A549 treated with CpdA at 1 μM for 4 hours (cell line): ENCODE results near the gene PI3. TPM values are rescaled to one million over a fixed set of nuclear protein-coding genes. Genes with fewer than 3 reads are reported as not detected.

Experiments
- total RNA-seq: library from RNA; stranded (reverse); fragments of 200-300 nt; extraction: Qiagen RNA extraction; gene quantifications from 5 replicates; pipeline ENCODE4 v1.2.3, GENCODE V29; 2022; ENCODE audit warnings: low read depth

The PI3 gene, protein sequence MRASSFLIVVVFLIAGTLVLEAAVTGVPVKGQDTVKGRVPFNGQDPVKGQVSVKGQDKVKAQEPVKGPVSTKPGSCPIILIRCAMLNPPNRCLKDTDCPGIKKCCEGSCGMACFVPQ
- total RNA-seq = 1.9 to 3.2 TPM (median 2.4 TPM) in 5 replicates

DNA sequence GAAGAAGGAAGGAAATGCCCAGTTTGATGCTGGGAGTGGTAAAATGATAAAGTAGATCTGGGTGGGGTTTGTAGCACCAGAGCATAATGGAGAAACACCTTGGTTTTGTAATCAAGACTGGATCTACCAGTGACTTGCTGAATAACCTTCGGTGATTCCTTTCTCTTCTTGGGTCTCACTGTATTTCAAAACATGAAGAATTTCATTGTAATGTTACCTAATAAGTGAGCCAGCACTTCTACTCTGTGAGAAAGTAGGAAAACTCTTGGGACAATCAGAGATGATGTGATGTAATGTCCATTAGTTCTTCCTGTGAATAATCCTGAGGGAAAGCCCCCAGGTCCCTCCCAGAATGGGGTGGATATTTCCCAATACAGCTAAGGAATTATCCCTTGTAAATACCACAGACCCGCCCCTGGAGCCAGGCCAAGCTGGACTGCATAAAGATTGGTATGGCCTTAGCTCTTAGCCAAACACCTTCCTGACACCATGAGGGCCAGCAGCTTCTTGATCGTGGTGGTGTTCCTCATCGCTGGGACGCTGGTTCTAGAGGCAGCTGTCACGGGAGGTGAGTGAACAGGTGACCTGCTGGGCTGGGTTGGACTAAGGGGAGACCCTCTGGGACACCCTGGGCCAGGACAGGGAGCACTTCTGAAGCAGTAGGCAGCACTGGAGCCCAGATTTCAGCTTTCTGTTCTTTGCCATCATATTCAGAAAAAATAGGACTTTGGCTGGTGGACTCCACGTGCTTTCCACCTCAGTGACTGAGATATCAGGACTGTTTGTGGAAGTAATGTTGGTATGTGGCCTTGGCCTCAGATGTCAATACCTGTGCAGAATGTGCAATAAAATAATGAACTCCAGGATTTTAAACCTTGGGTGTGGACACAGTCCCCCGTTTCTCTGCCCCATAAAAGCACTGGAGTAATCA is at the start of gene PI3:
PI3 (plus strand) TSS at position 469 of the 931 bp plus-strand sequence; CDS start at position 490, 21 bp downstream.

GRCh38 chr20:45206725-45207124 is 32.0 kb downstream of the PI3 start, which contains the start of gene SEMG1:
Gene SEMG1, plus strand, starts transcription at chr20:45207033. Its CDS starts 21 bp downstream, at chr20:45207054.

DNA sequence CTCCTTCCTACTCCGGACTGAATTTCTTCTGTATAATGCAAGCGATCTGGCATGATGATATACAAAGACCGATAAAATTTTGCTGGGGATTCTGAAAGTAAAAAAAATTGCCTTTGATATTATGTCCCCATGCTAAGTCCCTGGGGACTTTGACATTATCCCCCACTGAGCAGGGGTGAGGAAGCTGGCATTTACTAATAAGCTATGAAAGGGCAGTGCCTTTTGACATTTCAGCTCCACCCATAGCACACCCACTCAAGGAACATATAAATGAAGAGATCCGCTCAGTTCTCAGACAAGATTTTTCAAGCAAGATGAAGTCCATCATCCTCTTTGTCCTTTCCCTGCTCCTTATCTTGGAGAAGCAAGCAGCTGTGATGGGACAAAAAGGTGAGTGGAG is 46.4 kb downstream of the PI3 start, which contains the start of gene SEMG2:
SEMG2 (plus strand) TSS at position 298 of the 400 bp plus-strand sequence; CDS start at position 315, 17 bp downstream.

Other genes starting within 250 kb of the PI3 start
- gene TOMM34, start 214.5 kb upstream of the PI3 start, total RNA-seq = 39.4 to 43.9 TPM (median 42.4 TPM) in 5 replicates
- gene STK4, start 208.4 kb upstream of the PI3 start, total RNA-seq = 11.9 to 16.8 TPM (median 13.8 TPM) in 5 replicates
- gene KCNS1, start 73.8 kb upstream of the PI3 start, total RNA-seq = not detected in 5 replicates
- not detected in 5 replicates for gene WFDC5, start 59.7 kb upstream of the PI3 start, total RNA-seq
- gene WFDC12, start 50.4 kb upstream of the PI3 start, total RNA-seq = not detected in 5 replicates
- gene SEMG1, start 32.1 kb downstream of the PI3 start, total RNA-seq = not detected in 5 replicates
- not detected in 5 replicates for gene SEMG2, start 46.5 kb downstream of the PI3 start, total RNA-seq
- 8.8 to 14.6 TPM (median 11.2 TPM) in 5 replicates for gene SLPI, start 79.7 kb downstream of the PI3 start, total RNA-seq
- not detected in 5 replicates for gene RBPJL, start 131.9 kb downstream of the PI3 start, total RNA-seq
- 0.08 to 0.14 TPM (median 0.10 TPM) in 3 of 5 replicates, not detected in the others for gene MATN4, start 133.4 kb downstream of the PI3 start, total RNA-seq
- gene SDC4, start 173.5 kb downstream of the PI3 start, total RNA-seq = 111 to 147 TPM (median 128 TPM) in 5 replicates
- 22.9 to 37.0 TPM (median 31.5 TPM) in 5 replicates for gene SYS1, start 188.3 kb downstream of the PI3 start, total RNA-seq
- gene TP53TG5, start 203.4 kb downstream of the PI3 start, total RNA-seq = not detected in 5 replicates
- 22.0 to 28.5 TPM (median 25.7 TPM) in 5 replicates for gene DBNDD2, start 233.4 kb downstream of the PI3 start, total RNA-seq
- gene PIGT, start 241.2 kb downstream of the PI3 start, total RNA-seq = 84.6 to 99.2 TPM (median 98.7 TPM) in 5 replicates